ENCODE results near the gene CAMKK1.

Gene CAMKK1

GRCh38 chr17:3887394-3887793 lies 5.5 kb downstream of the CAMKK1 start:
- no peaks in the 10 kb centered on the region for H3K9me3 ChIP-seq

GRCh38 chr17:3886776-3887175 lies 6.1 kb downstream of the CAMKK1 start:
- Histone ChIP-seq H3K4me3 (no peak overlapping the region), H3K27ac (peak overlapping the region; percentile 75 to 78), H3K4me1 (peaks cover 0 to 47% (median 33%) of the 10 kb centered on the region in 4 donors), H3K36me3 (peaks cover 0 to 37% (median 29%) of the 10 kb centered on the region in 3 donors), H3K27me3 (no peaks in the 10 kb centered on the region), H3K9me3 (no peaks in the 10 kb centered on the region)
- peak in 1 of 2 donors; percentile 66 for DNase-seq
- intact Hi-C loops (cut with DNase I; ENCODE audit: low total_unique reads) = no loop called here
- no peak for TF ChIP-seq CTCF (IDR thresholded peaks at IDR 0.05)

More at GRCh38 chr17:3887394-3887793, 5.5 kb downstream of the CAMKK1 start:
- Histone ChIP-seq H3K4me1 (peaks cover 0 to 53% (median 40%) of the 10 kb centered on the region in 4 donors), H3K36me3 (peaks cover 0 to 31% (median 26%) of the 10 kb centered on the region in 3 donors), H3K27me3 (no peaks in the 10 kb centered on the region), H3K4me3 (no peak overlapping the region), H3K27ac (peak overlapping the region; percentile 75 to 78)
- intact Hi-C loops (cut with DNase I; ENCODE audit: low total_unique reads) = no loop called here
- no peak for TF ChIP-seq CTCF (IDR thresholded peaks at IDR 0.05)
- no peak for DNase-seq

GRCh38 chr17:3885970-3886369 lies 6.9 kb downstream of the CAMKK1 start:
- TF ChIP-seq CTCF (IDR thresholded peaks at IDR 0.05) = no peak
- Histone ChIP-seq H3K27ac (no peak overlapping the region), H3K4me1 (peaks cover 0 to 39% (median 25%) of the 10 kb centered on the region in 4 donors), H3K4me3 (no peak overlapping the region), H3K36me3 (peaks cover 0 to 45% (median 33%) of the 10 kb centered on the region in 3 donors), H3K9me3 (no peaks in the 10 kb centered on the region), H3K27me3 (no peaks in the 10 kb centered on the region)
- intact Hi-C loops (cut with DNase I; ENCODE audit: low total_unique reads) = no loop called here
- no peak for DNase-seq

- H3K27me3 ChIP-seq = no peaks in the 10 kb centered on the region
- peaks cover 0 to 32% (median 18%) of the 10 kb centered on the region in 4 donors for H3K4me1 ChIP-seq
- H3K36me3 ChIP-seq = peaks cover 0 to 47% (median 33%) of the 10 kb centered on the region in 3 donors
- intact Hi-C loops (cut with DNase I; ENCODE audit: low total_unique reads) = no loop called here
- no peak for DNase-seq
- H3K4me3 ChIP-seq = no peak overlapping the region
- no peaks in the 10 kb centered on the region for H3K9me3 ChIP-seq
- H3K27ac ChIP-seq = no peak overlapping the region
- no peak for TF ChIP-seq CTCF (IDR thresholded peaks at IDR 0.05)
These were observed 7.6 kb downstream of the CAMKK1 start for GRCh38 chr17:3885271-3885670.

- no peak for TF ChIP-seq CTCF (IDR thresholded peaks at IDR 0.05)
- no peak for DNase-seq
- peaks cover 0 to 21% (median 8%) of the 10 kb centered on the region in 4 donors for H3K4me1 ChIP-seq
These were observed 8.7 kb downstream of the CAMKK1 start for GRCh38 chr17:3884188-3884587.

GRCh38 chr17:3882276-3882675 lies 10.6 kb downstream of the CAMKK1 start:
- Histone ChIP-seq H3K4me3 (no peak overlapping the region), H3K27me3 (no peaks in the 10 kb centered on the region), H3K9me3 (no peaks in the 10 kb centered on the region), H3K4me1 (peaks cover 0 to 4% (median under 1%) of the 10 kb centered on the region in 4 donors), H3K27ac (no peak overlapping the region), H3K36me3 (peaks cover 0 to 74% (median 37%) of the 10 kb centered on the region in 3 donors)
- no peak for DNase-seq
- TF ChIP-seq CTCF (IDR thresholded peaks at IDR 0.05) = no peak
- intact Hi-C loops (cut with DNase I; ENCODE audit: low total_unique reads) = no loop called here

More at GRCh38 chr17:3884188-3884587, 8.7 kb downstream of the CAMKK1 start:
- no peaks in the 10 kb centered on the region for H3K27me3 ChIP-seq
- peaks cover 0 to 58% (median 33%) of the 10 kb centered on the region in 3 donors for H3K36me3 ChIP-seq
- H3K4me3 ChIP-seq = no peak overlapping the region
- H3K9me3 ChIP-seq = no peaks in the 10 kb centered on the region
- intact Hi-C loops (cut with DNase I; ENCODE audit: low total_unique reads) = no loop called here
- no peak overlapping the region for H3K27ac ChIP-seq

Measured in tibial artery (tissue), 4 donors.